Colonic mucosa (tissue), 4 donors: ENCODE results near the gene ZBTB20. TPM values are rescaled to one million over a fixed set of nuclear protein-coding genes. Genes with fewer than 3 reads are reported as not detected.

ENCODE experiments used
- DNase-seq: peaks from one replicate; pipeline ENCODE4 v3.0.0-alpha.2; 2020
- H3K27ac ChIP-seq: fragments of 200-600 bp; one replicate; pipeline ENCODE4 v1.8.0; 2021
- H3K27me3 ChIP-seq: fragments of 200-600 bp; one replicate; pipeline ENCODE4 v1.8.0; 2021
- H3K36me3 ChIP-seq: fragments of 200-600 bp; one replicate; pipeline ENCODE4 v1.8.0; 2021
- H3K4me1 ChIP-seq: fragments of 200-600 bp; one replicate; pipeline ENCODE4 v1.8.0; 2021; ENCODE audit warnings: mild to moderate bottlenecking
- H3K4me3 ChIP-seq: fragments of 200-600 bp; one replicate; pipeline ENCODE4 v1.8.0; 2021
- H3K9ac ChIP-seq, 2 donors: one replicate each; pipeline ENCODE4 v1.7.0; 2013; ENCODE audit warnings: control low read depth in 2 of 2, low read depth in 2 of 2, low read length in 2 of 2
- H3K9me3 ChIP-seq: fragments of 200-600 bp; one replicate; pipeline ENCODE4 v1.8.0; 2021
- intact Hi-C: fragments of 100-400 bp; cut with DNase I; formaldehyde crosslinking; loops from one replicate; pipeline ENCODE4 v1.14.1; 2022
- total RNA-seq, 2 donors: library from RNA; stranded (reverse); fragmentation: NEBNext Ultra II Directional in 1 of 2; extraction: Animal tissue kit (Norgen Biotek cat#: 25700) in 1 of 2; gene quantifications; one replicate each; pipeline ENCODE4 v1.2.1, GENCODE V29; 2021
- TF ChIP-seq, protein P1 (sequence below): fragments of 200-600 bp; IDR thresholded peaks from one replicate; pipeline ENCODE4 v1.8.0; 2022; ENCODE audit warnings: antibody characterized with exemption, mild to moderate bottlenecking
- donor health status: healthy.
- donor health status: DM: no; HTN: no; CAD: no.
- donor health status: DM: no; HTN: no; CAD: no.

The ZBTB20 gene
- total RNA-seq, 2 donors from 2014 or later = 12.7 to 21.2 TPM

- no peak for DNase-seq
- Histone ChIP-seq H3K9ac (no peak overlapping the region), H3K9me3 (no peaks in the 10 kb centered on the region), H3K4me1 (no peaks in the 10 kb centered on the region), H3K4me3 (no peak overlapping the region), H3K27me3 (no peaks in the 10 kb centered on the region), H3K27ac (no peak overlapping the region), H3K36me3 (no peaks in the 10 kb centered on the region)
- intact Hi-C loops = loop anchor here (10.0 kb wide), 1 partner anchor 633 kb away; no protein-coding TSS in a partner anchor
- TF ChIP-seq, protein P1, sequence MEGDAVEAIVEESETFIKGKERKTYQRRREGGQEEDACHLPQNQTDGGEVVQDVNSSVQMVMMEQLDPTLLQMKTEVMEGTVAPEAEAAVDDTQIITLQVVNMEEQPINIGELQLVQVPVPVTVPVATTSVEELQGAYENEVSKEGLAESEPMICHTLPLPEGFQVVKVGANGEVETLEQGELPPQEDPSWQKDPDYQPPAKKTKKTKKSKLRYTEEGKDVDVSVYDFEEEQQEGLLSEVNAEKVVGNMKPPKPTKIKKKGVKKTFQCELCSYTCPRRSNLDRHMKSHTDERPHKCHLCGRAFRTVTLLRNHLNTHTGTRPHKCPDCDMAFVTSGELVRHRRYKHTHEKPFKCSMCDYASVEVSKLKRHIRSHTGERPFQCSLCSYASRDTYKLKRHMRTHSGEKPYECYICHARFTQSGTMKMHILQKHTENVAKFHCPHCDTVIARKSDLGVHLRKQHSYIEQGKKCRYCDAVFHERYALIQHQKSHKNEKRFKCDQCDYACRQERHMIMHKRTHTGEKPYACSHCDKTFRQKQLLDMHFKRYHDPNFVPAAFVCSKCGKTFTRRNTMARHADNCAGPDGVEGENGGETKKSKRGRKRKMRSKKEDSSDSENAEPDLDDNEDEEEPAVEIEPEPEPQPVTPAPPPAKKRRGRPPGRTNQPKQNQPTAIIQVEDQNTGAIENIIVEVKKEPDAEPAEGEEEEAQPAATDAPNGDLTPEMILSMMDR = no peak
These were observed 4.8 kb upstream of the ZBTB20 start for GRCh38 chr3:115151921-115152320.

GRCh38 chr3:115148142-115148790, 1.2 kb upstream of the ZBTB20 start:
- no peak for DNase-seq

DNA sequence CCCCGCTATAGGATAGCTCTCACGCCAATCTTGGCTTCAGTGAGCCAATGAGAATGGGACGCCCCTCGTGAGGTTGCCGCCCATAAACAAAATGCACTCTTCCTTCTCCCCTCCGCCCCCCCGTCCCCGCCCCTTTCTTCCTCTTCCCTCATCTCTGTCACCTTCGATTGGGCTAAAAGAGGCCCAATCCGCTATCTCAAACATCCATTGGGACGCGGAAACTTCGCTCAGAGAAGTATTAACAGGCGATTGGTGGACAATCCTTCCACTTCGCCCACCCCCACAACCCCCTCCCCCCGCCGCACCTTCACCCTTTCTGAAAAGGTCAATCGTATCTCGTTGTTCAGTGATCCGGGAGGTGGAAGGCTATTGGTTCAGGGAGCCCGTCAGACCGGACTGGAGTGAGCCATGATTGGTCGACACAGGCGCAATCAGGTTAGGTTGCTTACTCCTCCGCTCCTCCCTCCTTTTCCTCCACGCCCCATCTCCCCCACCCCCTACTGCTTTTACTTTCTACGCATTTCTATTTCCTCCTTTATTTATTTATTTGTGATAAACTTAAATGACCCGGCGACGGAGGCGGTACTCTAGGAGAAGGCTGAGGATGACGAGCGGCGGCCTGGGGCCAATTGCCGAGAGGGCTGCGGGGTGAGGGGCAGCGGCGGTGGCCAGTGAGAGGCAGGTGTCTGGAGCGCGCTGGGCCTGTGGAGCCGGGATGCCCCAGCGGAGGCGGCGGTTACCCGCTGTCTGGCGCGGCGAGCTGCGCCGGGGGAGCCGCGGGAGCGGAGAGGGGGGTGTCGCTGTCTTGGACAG, 447 bp upstream of the ZBTB20 start:
- peak; percentile 99 for DNase-seq
- TF ChIP-seq, protein P1 = no peak
- intact Hi-C loops = loop anchor here (5.0 kb wide), 1 partner anchor 45 kb away; no protein-coding TSS in a partner anchor

More at GRCh38 chr3:115148142-115148790, 1.2 kb upstream of the ZBTB20 start:
- Histone ChIP-seq H3K36me3 (no peaks in the 10 kb centered on the region), H3K9me3 (no peaks in the 10 kb centered on the region), H3K9ac (peak overlapping the region; percentile 74 to 98), H3K27me3 (no peaks in the 10 kb centered on the region), H3K4me1 (peaks cover 3% of the 10 kb centered on the region), H3K4me3 (peak overlapping the region; percentile 57), H3K27ac (peak overlapping the region; percentile 93)
- TF ChIP-seq, protein P1 = no peak
- intact Hi-C loops = loop anchor here (5.0 kb wide), 1 partner anchor 46 kb away; no protein-coding TSS in a partner anchor

GRCh38 chr3:115146032-115146417, 1.1 kb downstream of the ZBTB20 start:
- Histone ChIP-seq H3K4me1 (peaks cover 3% of the 10 kb centered on the region), H3K9ac (peak overlapping the region; percentile 93 to 94), H3K9me3 (no peaks in the 10 kb centered on the region), H3K27ac (peak overlapping the region; percentile 93), H3K27me3 (no peaks in the 10 kb centered on the region), H3K36me3 (no peaks in the 10 kb centered on the region), H3K4me3 (peak overlapping the region; percentile 76)
- peak; percentile 56 for DNase-seq
- intact Hi-C loops = loop anchor here (5.0 kb wide), 1 partner anchor 44 kb away; no protein-coding TSS in a partner anchor
- TF ChIP-seq, protein P1 = no peak

More for the DNA sequence above, 447 bp upstream of the ZBTB20 start:
- Histone ChIP-seq H3K4me3 (peak overlapping the region; percentile 76), H3K36me3 (no peaks in the 10 kb centered on the region), H3K27ac (peak overlapping the region; percentile 93), H3K9me3 (no peaks in the 10 kb centered on the region), H3K9ac (peak overlapping the region; percentile 74 to 98), H3K4me1 (peaks cover 3% of the 10 kb centered on the region), H3K27me3 (no peaks in the 10 kb centered on the region)

GRCh38 chr3:115141033-115141757, 5.9 kb downstream of the ZBTB20 start:
- no peak for DNase-seq
- TF ChIP-seq, protein P1 = no peak
- Histone ChIP-seq H3K36me3 (no peaks in the 10 kb centered on the region), H3K9ac (no peak overlapping the region), H3K27me3 (no peaks in the 10 kb centered on the region), H3K4me3 (no peak overlapping the region), H3K9me3 (no peaks in the 10 kb centered on the region), H3K4me1 (peaks cover 3% of the 10 kb centered on the region), H3K27ac (no peak overlapping the region)
- intact Hi-C loops = no loop called here
